ENCODE measurements around the gene SPDYE5.
A peak's percentile ranks its signal among the peaks of the same experiment; 100 is the strongest.
"Not testable (repeated sequence)": the region's sequence is repeated elsewhere in the genome, so short reads cannot be mapped to it uniquely, and the experiment has no call there.

Gene SPDYE5, protein sequence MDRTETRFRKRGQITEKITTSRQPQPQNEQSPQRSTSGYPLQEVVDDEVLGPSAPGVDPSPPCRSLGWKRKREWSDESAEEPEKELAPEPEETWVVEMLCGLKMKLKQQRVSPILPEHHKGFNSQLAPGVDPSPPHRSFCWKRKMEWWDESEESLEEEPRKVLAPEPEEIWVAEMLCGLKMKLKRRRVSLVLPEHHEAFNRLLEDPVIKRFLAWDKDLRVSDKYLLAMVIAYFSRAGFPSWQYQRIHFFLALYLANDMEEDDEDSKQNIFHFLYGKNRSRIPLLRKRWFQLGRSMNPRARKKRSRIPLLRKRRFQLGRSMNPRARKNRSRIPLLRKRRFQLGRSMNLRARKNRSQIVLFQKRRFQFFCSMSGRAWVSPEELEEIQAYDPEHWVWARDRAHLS

GRCh38 chr7:75492020-75492419, at the start of gene SPDYE5:
TSS of gene SPDYE5 (plus strand) at chr7:75492320. CDS start at chr7:75494048, 1,728 bp downstream.
- not testable (repeated sequence) for DNase-seq

GRCh38 chr7:75442465-75443111, 49.5 kb upstream of the SPDYE5 start:
- peak; percentile 23 for DNase-seq

- DNase-seq = not testable (repeated sequence)
These were observed 42.2 kb upstream of the SPDYE5 start for GRCh38 chr7:75449946-75450345.

GRCh38 chr7:75452494-75452955, 39.6 kb upstream of the SPDYE5 start:
- not testable (repeated sequence) for DNase-seq

DNA sequence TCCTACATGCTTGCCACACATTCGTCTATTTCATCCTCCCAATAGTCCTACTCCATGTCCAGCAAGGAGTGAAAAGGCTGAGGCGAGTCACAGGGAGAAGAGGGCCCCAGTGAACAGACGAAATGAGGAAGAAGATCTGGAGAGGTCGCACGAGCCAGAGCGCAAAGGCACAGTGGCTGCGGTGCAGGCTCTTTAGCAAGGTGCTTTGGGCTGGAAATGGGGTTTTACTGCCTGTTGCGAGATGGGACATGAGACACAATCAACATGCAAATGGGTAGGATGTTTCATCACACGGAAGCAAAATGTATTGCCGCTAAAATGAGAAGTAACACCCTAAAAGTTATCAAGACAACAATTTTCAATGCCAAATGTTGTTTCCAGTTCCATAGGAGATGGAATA, 35.7 kb upstream of the SPDYE5 start:
- DNase-seq = peak; percentile 32

- not testable (repeated sequence) for DNase-seq
These were observed 34.1 kb upstream of the SPDYE5 start for GRCh38 chr7:75458034-75458433.

GRCh38 chr7:75460541-75460940, 31.6 kb upstream of the SPDYE5 start:
- DNase-seq = not testable (repeated sequence)

DNA sequence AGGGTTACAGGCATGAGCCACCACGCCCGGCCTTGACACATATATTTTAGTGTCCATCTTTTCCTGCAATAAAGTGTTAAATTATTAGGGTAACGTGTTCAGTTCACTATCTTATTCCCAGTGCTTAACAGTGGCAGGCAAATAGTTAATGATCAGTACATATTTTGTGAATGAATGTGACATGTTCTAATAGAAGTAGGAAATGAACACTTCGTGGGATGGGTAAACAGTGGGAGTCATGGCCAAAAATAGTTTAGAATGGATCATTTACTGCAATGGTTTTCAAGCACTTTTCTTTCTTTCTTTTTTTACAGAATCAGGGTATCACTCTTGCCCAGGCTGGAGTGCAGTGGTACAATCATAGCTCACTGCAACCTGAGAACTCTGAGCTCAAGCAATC, 22.0 kb upstream of the SPDYE5 start:
- not testable (repeated sequence) for DNase-seq

- DNase-seq = not testable (repeated sequence)
These were observed 14.7 kb upstream of the SPDYE5 start for GRCh38 chr7:75477457-75477856.

- DNase-seq = not testable (repeated sequence)
These were observed 11.8 kb upstream of the SPDYE5 start for GRCh38 chr7:75480313-75480712.

DNA sequence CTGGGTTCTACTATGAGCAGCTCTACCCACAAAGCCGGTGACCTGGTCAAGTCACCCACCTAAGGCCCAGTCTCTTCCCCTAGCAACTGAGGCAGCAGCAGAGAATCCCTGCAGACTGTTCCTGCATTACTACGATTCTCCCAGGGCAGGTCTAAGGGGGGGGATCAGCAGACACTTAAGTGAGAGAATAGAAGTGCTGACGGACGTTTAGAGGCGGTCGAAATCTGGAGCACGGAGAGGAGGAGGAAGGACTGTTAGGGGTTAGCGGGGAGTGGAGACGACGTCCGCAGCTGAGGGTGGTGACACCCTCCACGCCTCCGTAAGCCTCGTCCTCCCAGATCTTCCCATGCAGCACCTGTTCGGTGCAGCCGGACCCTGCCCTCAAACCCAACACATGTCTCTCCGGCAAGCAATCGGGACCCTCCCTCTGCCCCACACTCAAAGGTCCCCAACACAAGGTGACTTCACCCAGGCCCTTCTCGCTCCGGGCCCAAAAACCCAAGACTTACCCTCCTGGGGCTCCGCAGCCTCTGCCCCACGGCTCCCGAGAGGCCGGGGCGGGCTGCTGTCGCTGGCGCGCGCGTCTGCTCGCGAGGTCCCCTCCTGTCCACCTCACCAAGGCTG, 6.7 kb upstream of the SPDYE5 start:
- DNase-seq = not testable (repeated sequence)

GRCh38 chr7:75485979-75486643, 6.0 kb upstream of the SPDYE5 start, which contains the start of gene POM121C:
TSS of gene POM121C (minus strand) at chr7:75486299. CDS start at chr7:75441496, 44,803 bp downstream.
- peak; percentile 89 for DNase-seq

DNA sequence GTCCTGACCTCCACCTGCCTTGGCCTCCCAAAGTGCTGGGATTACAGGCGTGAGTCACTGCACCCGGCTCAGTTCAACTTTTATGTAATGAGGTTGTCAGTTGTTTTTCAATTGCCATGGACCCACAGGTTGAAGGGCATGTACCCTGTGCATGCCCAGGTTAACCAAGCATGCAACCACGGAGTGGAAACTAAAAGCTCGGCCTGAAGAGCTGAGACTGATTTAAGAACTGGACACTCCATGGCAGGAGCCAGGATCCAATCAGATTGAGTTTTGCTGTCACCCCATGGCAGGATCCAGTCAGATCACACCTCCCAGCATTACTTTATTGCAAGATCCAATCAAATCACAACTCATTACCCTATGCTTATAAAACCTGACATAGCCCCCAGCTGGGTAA, 16.9 kb downstream of the SPDYE5 start:
- DNase-seq = not testable (repeated sequence)

GRCh38 chr7:75518842-75519241, 26.7 kb downstream of the SPDYE5 start:
- not testable (repeated sequence) for DNase-seq

DNA sequence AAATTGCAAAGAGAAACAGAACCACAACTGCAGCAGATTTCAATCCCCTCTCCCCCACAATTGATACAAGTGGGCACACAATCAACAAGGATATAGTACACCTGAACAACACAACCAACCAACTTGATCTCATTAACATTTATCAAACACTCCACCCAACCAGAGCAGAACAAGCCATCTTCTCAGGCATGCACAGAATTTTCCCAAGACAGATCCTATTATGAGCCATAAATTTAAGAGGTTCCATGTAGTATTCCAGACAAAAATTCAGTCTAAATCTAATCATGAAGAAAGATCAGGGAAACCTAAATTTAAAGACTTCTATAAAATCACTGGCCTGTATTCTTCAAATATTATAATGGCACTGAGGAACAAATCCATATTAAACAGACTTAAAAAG, 29.6 kb downstream of the SPDYE5 start:
- DNase-seq = not testable (repeated sequence)

GRCh38 chr7:75527224-75527722, 35.2 kb downstream of the SPDYE5 start:
- not testable (repeated sequence) for DNase-seq

- no peak for DNase-seq
These were observed 39.3 kb downstream of the SPDYE5 start for GRCh38 chr7:75531359-75531821.

DNA sequence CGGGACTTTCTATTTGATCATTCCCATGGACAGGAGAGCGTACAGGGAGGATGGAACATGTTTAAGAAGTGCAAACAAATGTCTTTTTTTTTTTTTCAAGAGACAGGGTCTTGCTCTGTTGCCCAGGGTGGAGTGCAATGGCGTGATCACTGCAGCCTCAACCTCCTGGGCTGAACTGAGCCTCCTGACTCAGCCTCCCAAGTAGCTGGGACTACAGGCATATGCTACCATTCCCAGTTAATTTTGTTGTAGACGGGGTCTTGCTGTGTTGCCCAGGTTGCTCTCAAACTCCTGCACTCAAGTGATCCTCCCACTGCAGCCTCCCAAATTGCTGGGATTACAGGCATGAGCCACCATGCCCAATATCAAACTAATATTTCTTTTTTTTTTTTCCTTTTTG, 40.5 kb downstream of the SPDYE5 start:
- no peak for DNase-seq

- DNase-seq = no peak
These were observed 41.8 kb downstream of the SPDYE5 start for GRCh38 chr7:75533926-75534325.

DNA sequence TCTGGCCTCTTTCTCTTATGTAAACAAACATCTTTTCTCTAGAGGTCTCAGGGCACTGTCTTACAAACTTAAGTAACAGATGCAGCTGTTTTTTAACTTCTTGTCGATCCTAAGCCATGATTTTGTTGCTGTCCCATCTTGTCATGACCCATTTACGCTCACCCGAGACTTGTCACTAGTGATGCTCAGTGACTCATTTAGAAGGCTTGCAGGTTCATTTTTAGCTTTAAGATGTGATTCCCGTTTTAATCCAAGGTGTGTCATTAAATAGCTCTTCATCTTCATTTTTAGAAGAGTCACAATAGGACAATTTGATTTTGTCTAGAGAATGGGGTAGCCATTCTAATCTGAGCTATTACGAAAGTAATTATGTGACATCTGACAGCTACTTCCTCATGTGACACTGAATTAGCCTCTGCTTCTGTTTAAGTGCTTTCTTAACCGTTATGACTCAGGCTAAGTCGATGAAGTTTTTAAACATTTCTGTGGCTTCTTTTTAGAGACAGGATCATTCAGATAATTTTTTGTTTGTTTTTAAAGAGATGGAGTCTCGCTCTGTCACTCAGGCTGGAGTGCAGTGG, 42.7 kb downstream of the SPDYE5 start:
- DNase-seq = no peak

DNA sequence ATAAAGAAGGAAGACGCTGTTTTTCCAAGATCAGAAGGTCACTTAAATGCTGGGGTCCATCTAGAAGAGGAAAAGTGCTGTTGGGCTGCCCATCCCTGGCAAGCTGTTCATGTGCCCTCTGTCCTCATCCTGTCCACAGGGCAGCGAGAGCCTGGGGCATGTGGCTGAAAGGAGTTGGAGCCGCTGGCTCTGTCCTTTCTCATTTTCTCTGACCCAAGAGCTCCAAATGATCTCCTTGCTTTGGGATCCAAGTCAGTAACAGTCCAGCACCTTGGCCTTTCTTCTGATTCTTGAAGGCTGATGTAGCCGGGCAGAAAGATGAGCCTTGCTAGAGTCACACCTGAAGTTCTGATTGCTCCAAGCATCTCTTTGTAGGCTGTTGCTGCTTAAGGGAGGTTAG, 44.4 kb downstream of the SPDYE5 start:
- DNase-seq = no peak

GRCh38 chr7:75536940-75537538, 44.9 kb downstream of the SPDYE5 start:
- DNase-seq = no peak
